HL-60 (cell line): ENCODE measurements around the gene GVQW3.

Experiments used
- DNase-seq, 2 experiments: peaks; one replicate each; pipeline ENCODE4 v3.0.0-alpha.2; 2010 to 2020; ENCODE audit warnings: low read depth in 1 of 2, low spot score in 1 of 2
- H3K27ac ChIP-seq: fragments of 250-450 bp; sonication (Bioruptor Pico); replicated peaks from 2 replicates; pipeline ENCODE4 v1.5.1; 2020; ENCODE audit warnings: mild to moderate bottlenecking, moderate library complexity
- H3K27me3 ChIP-seq: fragments of 250-450 bp; sonication (Bioruptor Pico); 2 replicates; pipeline ENCODE4 v1.5.1; 2021; ENCODE audit warnings: mild to moderate bottlenecking, moderate library complexity; ENCODE audit not compliant: insufficient read depth, poor library complexity, severe bottlenecking
- H3K4me3 ChIP-seq: replicated peaks from 2 replicates; pipeline ENCODE4 v1.5.1; 2011; ENCODE audit warnings: mild to moderate bottlenecking, control low read depth, low read length; ENCODE audit not compliant: insufficient read depth
- CTCF ChIP-seq: IDR thresholded peaks from one replicate; pipeline ENCODE4 v1.5.1; 2011; ENCODE audit warnings: low read length, control low read depth, inconsistent platforms; ENCODE audit not compliant: insufficient read depth
- GABPA ChIP-seq: IDR thresholded peaks from 2 replicates; pipeline ENCODE4 v1.6.1; 2012; ENCODE audit warnings: low read depth
- POLR2AphosphoS5 ChIP-seq: IDR thresholded peaks from 2 replicates; pipeline ENCODE4 v1.6.1; 2012; ENCODE audit warnings: low read depth
- REST ChIP-seq: IDR thresholded peaks from 2 replicates; pipeline ENCODE4 v1.6.1; 2012; ENCODE audit warnings: low read depth; ENCODE audit not compliant: insufficient replicate concordance
- SPI1 ChIP-seq: IDR thresholded peaks from 2 replicates; pipeline ENCODE4 v1.6.1; 2012; ENCODE audit warnings: low read depth, mild to moderate bottlenecking, borderline replicate concordance

The GVQW3 gene

GRCh38 chr11:76336597-76336996 lies 44.5 kb upstream of the GVQW3 start:
- H3K27me3 ChIP-seq = no peaks in the 10 kb centered on the region
- peak overlapping the region; percentile 75 for H3K27ac ChIP-seq
- TF ChIP-seq GABPA = no peak
- TF ChIP-seq SPI1 = peak; percentile 69; the same call in 1 of the 2 replicates

GRCh38 chr11:76337469-76337868 lies 43.7 kb upstream of the GVQW3 start:
- no peak for TF ChIP-seq SPI1
- no peak for TF ChIP-seq POLR2AphosphoS5
- TF ChIP-seq CTCF = no peak
- TF ChIP-seq REST = no peak
- TF ChIP-seq GABPA = no peak
- H3K4me3 ChIP-seq = no peak overlapping the region
- no peak for DNase-seq
- H3K27ac ChIP-seq = no peak overlapping the region
- H3K27me3 ChIP-seq = no peaks in the 10 kb centered on the region

More at GRCh38 chr11:76336597-76336996, 44.5 kb upstream of the GVQW3 start:
- H3K4me3 ChIP-seq = no peak overlapping the region
- peak in 1 of 2 experiments; percentile 70 for DNase-seq

GRCh38 chr11:76337923-76338322 lies 43.2 kb upstream of the GVQW3 start:
- TF ChIP-seq POLR2AphosphoS5 (no peak), REST (no peak), SPI1 (no peak), GABPA (no peak), CTCF (no peak)
- no peak overlapping the region for H3K4me3 ChIP-seq
- H3K27ac ChIP-seq = peak overlapping the region; percentile 2; the same call in 1 of the 2 replicates
- H3K27me3 ChIP-seq = no peaks in the 10 kb centered on the region
- DNase-seq = no peak

GRCh38 chr11:76339221-76339620 lies 41.9 kb upstream of the GVQW3 start:
- Histone ChIP-seq H3K27ac (peak overlapping the region; percentile 82), H3K4me3 (no peak overlapping the region), H3K27me3 (no peaks in the 10 kb centered on the region)
- DNase-seq = peak; percentile 66 to 90
- TF ChIP-seq SPI1 = peak; percentile 99
- TF ChIP-seq CTCF = no peak
- TF ChIP-seq POLR2AphosphoS5 = peak; percentile 61
- no peak for TF ChIP-seq GABPA
- no peak for TF ChIP-seq REST
